ENCODE measurements around the gene RBM28. TPM values are rescaled to one million over a fixed set of nuclear protein-coding genes. Genes with fewer than 3 reads are reported as not detected.

Gene RBM28
- total and polyA plus RNA-seq, 2 donors from 2014 or later = 11.5 to 35.2 TPM

- H3K27ac ChIP-seq (ENCODE audit: low read depth in 2 of 2, low read length in 2 of 2) = no peak overlapping the region
- no peaks in the 10 kb centered on the region for H3K36me3 ChIP-seq (ENCODE audit: control insufficient read depth in 2 of 3, insufficient read depth in 3 of 3, low read length in 3 of 3)
- intact Hi-C loops (cut with DNase I) = no loop called here
- H3K9me3 ChIP-seq (ENCODE audit: control insufficient read depth in 2 of 3, insufficient read depth in 1 of 3, low read length in 3 of 3) = no peaks in the 10 kb centered on the region
- DNase-seq (no peak), FAIRE-seq (no peak)
- no peaks in the 10 kb centered on the region for H3K27me3 ChIP-seq (ENCODE audit: control insufficient read depth, insufficient read depth, low read length)
- no peak overlapping the region for H3K9ac ChIP-seq (ENCODE audit: low read length in 3 of 3)
- no peaks in the 10 kb centered on the region for H3K4me1 ChIP-seq (ENCODE audit: control insufficient read depth in 2 of 3, insufficient read depth in 2 of 3, low read depth in 1 of 3, low read length in 3 of 3)
- TF ChIP-seq CTCF (IDR thresholded peaks at IDR 0.05; ENCODE audit: borderline replicate concordance, extremely low read depth, insufficient read depth) = no peak
- H3K4me3 ChIP-seq (ENCODE audit: low read length in 3 of 3) = no peak overlapping the region
These were observed 32.4 kb upstream of the RBM28 start for GRCh38 chr7:128376077-128376476.

GRCh38 chr7:128374041-128374440 lies 30.3 kb upstream of the RBM28 start:
- Histone ChIP-seq H3K9me3 (ENCODE audit: control insufficient read depth in 2 of 3, insufficient read depth in 1 of 3, low read length in 3 of 3) (no peaks in the 10 kb centered on the region), H3K4me1 (ENCODE audit: control insufficient read depth in 2 of 3, insufficient read depth in 2 of 3, low read depth in 1 of 3, low read length in 3 of 3) (no peaks in the 10 kb centered on the region), H3K9ac (ENCODE audit: low read length in 3 of 3) (no peak overlapping the region), H3K27ac (ENCODE audit: low read depth in 2 of 2, low read length in 2 of 2) (no peak overlapping the region), H3K36me3 (ENCODE audit: control insufficient read depth in 2 of 3, insufficient read depth in 3 of 3, low read length in 3 of 3) (no peaks in the 10 kb centered on the region), H3K27me3 (ENCODE audit: control insufficient read depth, insufficient read depth, low read length) (no peaks in the 10 kb centered on the region), H3K4me3 (ENCODE audit: low read length in 3 of 3) (no peak overlapping the region)
- FAIRE-seq (no peak), DNase-seq (no peak)
- no peak for TF ChIP-seq CTCF (IDR thresholded peaks at IDR 0.05; ENCODE audit: borderline replicate concordance, extremely low read depth, insufficient read depth)
- intact Hi-C loops (cut with DNase I) = no loop called here

GRCh38 chr7:128373606-128374005 lies 29.9 kb upstream of the RBM28 start:
- Histone ChIP-seq H3K36me3 (ENCODE audit: control insufficient read depth in 2 of 3, insufficient read depth in 3 of 3, low read length in 3 of 3) (no peaks in the 10 kb centered on the region), H3K9me3 (ENCODE audit: control insufficient read depth in 2 of 3, insufficient read depth in 1 of 3, low read length in 3 of 3) (no peaks in the 10 kb centered on the region), H3K4me3 (ENCODE audit: low read length in 3 of 3) (no peak overlapping the region), H3K4me1 (ENCODE audit: control insufficient read depth in 2 of 3, insufficient read depth in 2 of 3, low read depth in 1 of 3, low read length in 3 of 3) (no peaks in the 10 kb centered on the region), H3K27ac (ENCODE audit: low read depth in 2 of 2, low read length in 2 of 2) (no peak overlapping the region), H3K27me3 (ENCODE audit: control insufficient read depth, insufficient read depth, low read length) (no peaks in the 10 kb centered on the region), H3K9ac (ENCODE audit: low read length in 3 of 3) (no peak overlapping the region)
- DNase-seq (no peak), FAIRE-seq (no peak)
- TF ChIP-seq CTCF (IDR thresholded peaks at IDR 0.05; ENCODE audit: borderline replicate concordance, extremely low read depth, insufficient read depth) = no peak
- intact Hi-C loops (cut with DNase I) = no loop called here

GRCh38 chr7:128370491-128370890 lies 26.8 kb upstream of the RBM28 start:
- no peak overlapping the region for H3K9ac ChIP-seq (ENCODE audit: low read length in 3 of 3)
- no peaks in the 10 kb centered on the region for H3K4me1 ChIP-seq (ENCODE audit: control insufficient read depth in 2 of 3, insufficient read depth in 2 of 3, low read depth in 1 of 3, low read length in 3 of 3)
- no peak for DNase-seq
- intact Hi-C loops (cut with DNase I) = no loop called here
- no peaks in the 10 kb centered on the region for H3K9me3 ChIP-seq (ENCODE audit: control insufficient read depth in 2 of 3, insufficient read depth in 1 of 3, low read length in 3 of 3)
- H3K27me3 ChIP-seq (ENCODE audit: control insufficient read depth, insufficient read depth, low read length) = peaks cover 5% of the 10 kb centered on the region
- no peak for FAIRE-seq
- H3K27ac ChIP-seq (ENCODE audit: low read depth in 2 of 2, low read length in 2 of 2) = no peak overlapping the region
- no peak overlapping the region for H3K4me3 ChIP-seq (ENCODE audit: low read length in 3 of 3)
- TF ChIP-seq CTCF (IDR thresholded peaks at IDR 0.05; ENCODE audit: borderline replicate concordance, extremely low read depth, insufficient read depth) = no peak
- no peaks in the 10 kb centered on the region for H3K36me3 ChIP-seq (ENCODE audit: control insufficient read depth in 2 of 3, insufficient read depth in 3 of 3, low read length in 3 of 3)

Data from kidney (tissue), 14 donors.